SKM-1 treated with dmso at 0.1 percent for 144 hours (cell line): ENCODE results near the gene TAF11L2.
"Not testable (repeated sequence)": the region's sequence is repeated elsewhere in the genome, so short reads cannot be mapped to it uniquely, and the experiment has no call there.

ENCODE experiments used
- DNase-seq: peaks from one replicate; lab custom pipeline; 2025; ENCODE audit not compliant: unreplicated experiment; lab: John Stamatoyannopoulos, UW

The TAF11L2 gene

GRCh38 chr5:17497931-17498330 lies at the start of gene TAF11L2:
TSS of gene TAF11L2 (plus strand) at chr5:17498231.
- not testable (repeated sequence) for DNase-seq

- no peak for DNase-seq
Observed at GRCh38 chr5:17448877-17449276, 49.2 kb upstream of the TAF11L2 start.

GRCh38 chr5:17452936-17453335 lies 45.1 kb upstream of the TAF11L2 start:
- no peak for DNase-seq

GRCh38 chr5:17455942-17456341 lies 42.1 kb upstream of the TAF11L2 start:
- no peak for DNase-seq

GRCh38 chr5:17461793-17462192 lies 36.2 kb upstream of the TAF11L2 start:
- DNase-seq, result no peak

GRCh38 chr5:17463653-17464052 lies 34.4 kb upstream of the TAF11L2 start:
- no peak for DNase-seq

GRCh38 chr5:17470064-17470463 lies 28.0 kb upstream of the TAF11L2 start:
- DNase-seq, result no peak

GRCh38 chr5:17475064-17475463 lies 23.0 kb upstream of the TAF11L2 start:
- not testable (repeated sequence) for DNase-seq

GRCh38 chr5:17477043-17477442 lies 21.0 kb upstream of the TAF11L2 start:
- DNase-seq, result no peak

- DNase-seq, result no peak
Observed at GRCh38 chr5:17477573-17478265, 20.3 kb upstream of the TAF11L2 start.

GRCh38 chr5:17481378-17481777 lies 16.7 kb upstream of the TAF11L2 start:
- no peak for DNase-seq

- no peak for DNase-seq
Observed at GRCh38 chr5:17482790-17483189, 15.2 kb upstream of the TAF11L2 start.

GRCh38 chr5:17486464-17487173 lies 11.4 kb upstream of the TAF11L2 start:
- DNase-seq, result not testable (repeated sequence)

- DNase-seq, result no peak
Observed at GRCh38 chr5:17487174-17487512, 10.9 kb upstream of the TAF11L2 start.

GRCh38 chr5:17491257-17491656 lies 6.8 kb upstream of the TAF11L2 start:
- DNase-seq, result not testable (repeated sequence)

- no peak for DNase-seq
Observed at GRCh38 chr5:17492770-17493169, 5.3 kb upstream of the TAF11L2 start.

GRCh38 chr5:17497446-17497845 lies 585 bp upstream of the TAF11L2 start:
- no peak for DNase-seq

GRCh38 chr5:17511775-17512325 lies 13.8 kb downstream of the TAF11L2 start:
- DNase-seq, result no peak

GRCh38 chr5:17517526-17517925 lies 19.5 kb downstream of the TAF11L2 start:
- DNase-seq, result not testable (repeated sequence)

GRCh38 chr5:17518067-17518466 lies 20.0 kb downstream of the TAF11L2 start, which contains the start of gene TAF11L3:
TSS of gene TAF11L3 (plus strand) at chr5:17518367.
- not testable (repeated sequence) for DNase-seq

GRCh38 chr5:17519508-17519907 lies 21.5 kb downstream of the TAF11L2 start:
- DNase-seq, result not testable (repeated sequence)

- not testable (repeated sequence) for DNase-seq
Observed at GRCh38 chr5:17521501-17521900, 23.5 kb downstream of the TAF11L2 start, which contains the start of gene TAF11L4. TSS of gene TAF11L4 (plus strand) at chr5:17521801.
